Thyroid gland (tissue), 4 donors: ENCODE data around the gene LDAH. TPM values are rescaled to one million over a fixed set of nuclear protein-coding genes. Genes with fewer than 3 reads are reported as not detected.

Experiments used
- DNase-seq, 2 donors: peaks; one replicate each; pipeline ENCODE4 v3.0.0-alpha.2; 2019
- H3K27ac ChIP-seq, 3 donors: fragments of 200-600 bp; sonication (generic); 1 replicate in 2 of 3; 2 replicates in 1 of 3; pipeline ENCODE4 v1.5.1; 2016 to 2019; ENCODE audit warnings: mild to moderate bottlenecking in 1 of 3, moderate library complexity in 1 of 3
- H3K27me3 ChIP-seq: fragments of 200-600 bp; sonication (generic); one replicate; pipeline ENCODE4 v1.5.1; 2019
- H3K36me3 ChIP-seq, 2 donors: fragments of 200-600 bp; sonication (generic); one replicate each; pipeline ENCODE4 v1.5.1; 2016 to 2019
- H3K4me1 ChIP-seq, 2 donors: fragments of 200-600 bp; sonication (generic); one replicate each; pipeline ENCODE4 v1.5.1; 2017 to 2019
- H3K4me3 ChIP-seq, 3 donors: fragments of 200-600 bp; sonication (generic); replicated peaks in 1 of 3; 1 replicate in 2 of 3; 2 replicates in 1 of 3; pipeline ENCODE4 v1.5.1; 2016; ENCODE audit warnings: mild to moderate bottlenecking in 1 of 3
- H3K9me3 ChIP-seq: fragments of 200-600 bp; sonication (generic); one replicate; pipeline ENCODE4 v1.5.1; 2017
- CTCF ChIP-seq, 6 experiments: fragments of 200-600 bp in 3 of 6; fragments of 450-650 bp in 3 of 6; sonication (generic) in 3 of 6; IDR thresholded peaks; one replicate each; pipeline ENCODE4 v1.5.1; 2016 to 2019; ENCODE audit warnings: antibody characterized with exemption in 6 of 6, mild to moderate bottlenecking in 2 of 6, inconsistent platforms in 1 of 6, moderate library complexity in 1 of 6
- POLR2A ChIP-seq, 2 donors: fragments of 450-650 bp; IDR thresholded peaks; one replicate each; pipeline ENCODE4 v1.6.1; 2017; ENCODE audit warnings: antibody characterized with exemption in 2 of 2, mild to moderate bottlenecking in 2 of 2, moderate library complexity in 1 of 2
- WGBS, 2 donors: methylation state at CpG; one replicate each; pipeline ENCODE4 v1.1.5; 2017; 5-methylcytosine and 5-hydroxymethylcytosine counted together
- intact Hi-C: fragments of 100-400 bp; cut with DNase I; formaldehyde crosslinking; loops from one replicate; pipeline ENCODE4 v1.15.1; 2023
- total RNA-seq, 4 donors: library from RNA; depleted of rRNA; stranded (reverse); fragments of >200 nt; gene quantifications; one replicate each; pipeline ENCODE4 v1.2.3, GENCODE V29; 2016

LDAH gene
- total RNA-seq, 4 donors from 2014 or later, result 11.6 to 17.2 (median 16.2) TPM

- no peaks in the 10 kb centered on the region for H3K4me1 ChIP-seq
- intact Hi-C loops, result no loop called here
- WGBS, 2 donors, result 96 to 97% methylated on average over 2 of the region's 2 CpGs
- TF ChIP-seq CTCF (IDR thresholded peaks at IDR 0.05) (no peak), POLR2A (IDR thresholded peaks at IDR 0.05) (no peak)
- H3K36me3 ChIP-seq, result no peaks in the 10 kb centered on the region
- no peak for DNase-seq
- no peaks in the 10 kb centered on the region for H3K27me3 ChIP-seq
- no peak overlapping the region for H3K4me3 ChIP-seq
- no peak overlapping the region for H3K27ac ChIP-seq
- H3K9me3 ChIP-seq, result no peaks in the 10 kb centered on the region
Observed at GRCh38 chr2:20812779-20813178, 10.1 kb downstream of the LDAH start.

DNA sequence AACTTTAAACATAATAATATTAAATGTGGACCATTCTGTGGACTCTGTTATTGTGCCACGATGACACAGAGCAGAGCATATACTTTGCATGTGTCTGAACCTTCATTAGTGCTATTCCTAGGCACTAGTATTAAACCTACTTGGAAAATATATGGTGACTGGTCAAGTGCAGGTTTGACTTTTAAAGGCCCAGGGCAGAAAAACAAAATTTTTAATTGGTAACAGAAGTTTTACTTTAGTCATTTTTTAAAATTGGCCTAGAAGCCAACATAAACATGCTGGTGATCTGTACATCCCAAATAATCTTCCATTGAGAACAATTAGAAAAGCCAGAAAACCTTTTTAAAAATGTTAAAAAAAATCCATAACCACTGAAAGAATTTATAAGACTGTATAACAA, 16.6 kb downstream of the LDAH start:
- H3K4me3 ChIP-seq, result no peak overlapping the region
- DNase-seq, result no peak
- H3K4me1 ChIP-seq, result no peaks in the 10 kb centered on the region
- no peak overlapping the region for H3K27ac ChIP-seq
- no peaks in the 10 kb centered on the region for H3K36me3 ChIP-seq
- H3K27me3 ChIP-seq, result no peaks in the 10 kb centered on the region
- H3K9me3 ChIP-seq, result no peaks in the 10 kb centered on the region
- intact Hi-C loops, result no loop called here
- WGBS, 2 donors, result 81 to 85% methylated on average over 1 of the region's 1 CpG
- TF ChIP-seq CTCF (IDR thresholded peaks at IDR 0.05), result no peak
- no peak for TF ChIP-seq POLR2A (IDR thresholded peaks at IDR 0.05)

GRCh38 chr2:20803974-20804373, 18.9 kb downstream of the LDAH start:
- H3K27ac ChIP-seq, result no peak overlapping the region
- H3K27me3 ChIP-seq, result no peaks in the 10 kb centered on the region
- intact Hi-C loops, result no loop called here
- H3K9me3 ChIP-seq, result no peaks in the 10 kb centered on the region
- no peak for TF ChIP-seq CTCF (IDR thresholded peaks at IDR 0.05)
- no peak for TF ChIP-seq POLR2A (IDR thresholded peaks at IDR 0.05)
- H3K4me1 ChIP-seq, result no peaks in the 10 kb centered on the region
- no peaks in the 10 kb centered on the region for H3K36me3 ChIP-seq
- DNase-seq, result no peak
- no peak overlapping the region for H3K4me3 ChIP-seq

GRCh38 chr2:20803226-20803682, 19.6 kb downstream of the LDAH start:
- intact Hi-C loops, result no loop called here
- TF ChIP-seq POLR2A (IDR thresholded peaks at IDR 0.05) (no peak), CTCF (IDR thresholded peaks at IDR 0.05) (no peak)
- DNase-seq, result no peak
- no peaks in the 10 kb centered on the region for H3K9me3 ChIP-seq
- H3K4me3 ChIP-seq, result no peak overlapping the region
- 67 to 68% methylated on average over 4 of the region's 4 CpGs for WGBS, 2 donors
- no peaks in the 10 kb centered on the region for H3K27me3 ChIP-seq
- H3K36me3 ChIP-seq, result no peaks in the 10 kb centered on the region
- H3K4me1 ChIP-seq, result no peaks in the 10 kb centered on the region
- H3K27ac ChIP-seq, result no peak overlapping the region

- H3K27me3 ChIP-seq, result no peaks in the 10 kb centered on the region
- H3K4me1 ChIP-seq, result no peaks in the 10 kb centered on the region
- H3K27ac ChIP-seq, result no peak overlapping the region
- no peak overlapping the region for H3K4me3 ChIP-seq
- H3K9me3 ChIP-seq, result no peaks in the 10 kb centered on the region
- no peak for TF ChIP-seq POLR2A (IDR thresholded peaks at IDR 0.05)
- TF ChIP-seq CTCF (IDR thresholded peaks at IDR 0.05), result no peak
- WGBS, 2 donors, result 80 to 86% methylated on average over 3 of the region's 3 CpGs
- intact Hi-C loops, result no loop called here
- DNase-seq, result no peak
- H3K36me3 ChIP-seq, result no peaks in the 10 kb centered on the region
Observed at GRCh38 chr2:20797096-20797495, 25.8 kb downstream of the LDAH start.
